Raji (cell line): ENCODE measurements around the gene DOCK9.

Experiments
- POLR2A ChIP-seq: IDR thresholded peaks from 2 replicates; pipeline ENCODE4 v1.6.1; 2011; ENCODE audit warnings: low read depth, low read length, control low read depth; ENCODE audit not compliant: insufficient read depth

The DOCK9 gene

GRCh38 chr13:98977568-98978265 lies at the start of gene DOCK9:
Gene DOCK9, minus strand, starts transcription at chr13:98978064. Its CDS starts 155 bp downstream, at chr13:98977909.
- no peak for TF ChIP-seq POLR2A

- TF ChIP-seq POLR2A, result no peak
These were observed 49.4 kb upstream of the DOCK9 start for GRCh38 chr13:99027260-99027659.

GRCh38 chr13:99022941-99023340 lies 45.1 kb upstream of the DOCK9 start:
- TF ChIP-seq POLR2A, result no peak

- TF ChIP-seq POLR2A, result no peak
These were observed 40.7 kb upstream of the DOCK9 start for GRCh38 chr13:99018418-99019180.

GRCh38 chr13:99015606-99016490 lies 38.0 kb upstream of the DOCK9 start:
- no peak for TF ChIP-seq POLR2A

GRCh38 chr13:99014522-99014921 lies 36.7 kb upstream of the DOCK9 start:
- TF ChIP-seq POLR2A, result no peak

GRCh38 chr13:99013951-99014350 lies 36.1 kb upstream of the DOCK9 start:
- TF ChIP-seq POLR2A, result no peak

GRCh38 chr13:99012539-99012938 lies 34.7 kb upstream of the DOCK9 start:
- TF ChIP-seq POLR2A, result no peak

- TF ChIP-seq POLR2A, result no peak
These were observed 32.2 kb upstream of the DOCK9 start for GRCh38 chr13:99009987-99010551.

GRCh38 chr13:99008577-99008976 lies 30.7 kb upstream of the DOCK9 start:
- no peak for TF ChIP-seq POLR2A

GRCh38 chr13:99007414-99007986 lies 29.6 kb upstream of the DOCK9 start:
- no peak for TF ChIP-seq POLR2A

- no peak for TF ChIP-seq POLR2A
These were observed 27.7 kb upstream of the DOCK9 start for GRCh38 chr13:99005609-99006008.

- no peak for TF ChIP-seq POLR2A
These were observed 27.1 kb upstream of the DOCK9 start for GRCh38 chr13:99004978-99005377.

GRCh38 chr13:99003851-99004471 lies 26.1 kb upstream of the DOCK9 start:
- TF ChIP-seq POLR2A, result no peak
